ENCODE measurements around the gene CPTP.

CPTP gene

DNA sequence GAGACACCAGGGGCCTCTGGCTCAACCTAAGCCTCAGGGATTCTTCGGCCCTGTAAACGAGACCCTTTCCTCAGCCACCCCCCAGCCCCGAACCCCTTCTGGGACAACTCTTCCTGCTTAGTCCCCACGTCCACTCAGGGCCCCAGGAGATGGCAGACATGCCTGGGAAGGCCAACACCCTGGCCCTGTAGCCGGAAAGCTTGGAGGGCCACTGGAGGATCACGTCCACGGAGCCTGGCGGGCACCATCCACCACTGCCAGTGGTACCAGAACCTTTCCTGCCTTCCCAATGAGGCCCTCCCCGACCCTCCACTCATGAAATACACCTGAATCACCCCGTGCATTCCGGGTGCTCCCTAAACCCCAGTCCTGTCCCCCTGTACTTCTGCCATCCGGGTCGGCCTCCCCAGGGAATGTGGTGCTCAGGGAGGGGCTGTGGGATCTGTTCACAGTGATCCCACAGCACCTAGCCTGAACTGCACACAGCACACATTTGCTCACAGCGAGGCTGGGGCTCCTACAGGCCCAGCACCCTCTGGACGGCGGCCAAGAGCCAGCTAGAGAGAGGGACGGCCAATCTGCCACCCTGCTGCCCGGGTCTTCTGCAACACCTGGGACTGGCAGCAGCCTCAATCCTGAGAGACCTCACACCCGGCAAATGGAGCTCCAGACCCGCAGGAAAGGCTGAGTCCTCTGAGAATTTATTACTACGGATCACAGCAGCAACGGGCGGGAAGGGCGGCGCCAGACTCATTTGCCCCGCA lies 48.6 kb downstream of the CPTP start:
- Histone ChIP-seq H3K27ac (peak overlapping the region in 2 of 21 experiments; percentile 62 to 96), H3K4me3 (peak overlapping the region in 4 of 7 experiments; percentile 75 to 97 (median 94))

DNA sequence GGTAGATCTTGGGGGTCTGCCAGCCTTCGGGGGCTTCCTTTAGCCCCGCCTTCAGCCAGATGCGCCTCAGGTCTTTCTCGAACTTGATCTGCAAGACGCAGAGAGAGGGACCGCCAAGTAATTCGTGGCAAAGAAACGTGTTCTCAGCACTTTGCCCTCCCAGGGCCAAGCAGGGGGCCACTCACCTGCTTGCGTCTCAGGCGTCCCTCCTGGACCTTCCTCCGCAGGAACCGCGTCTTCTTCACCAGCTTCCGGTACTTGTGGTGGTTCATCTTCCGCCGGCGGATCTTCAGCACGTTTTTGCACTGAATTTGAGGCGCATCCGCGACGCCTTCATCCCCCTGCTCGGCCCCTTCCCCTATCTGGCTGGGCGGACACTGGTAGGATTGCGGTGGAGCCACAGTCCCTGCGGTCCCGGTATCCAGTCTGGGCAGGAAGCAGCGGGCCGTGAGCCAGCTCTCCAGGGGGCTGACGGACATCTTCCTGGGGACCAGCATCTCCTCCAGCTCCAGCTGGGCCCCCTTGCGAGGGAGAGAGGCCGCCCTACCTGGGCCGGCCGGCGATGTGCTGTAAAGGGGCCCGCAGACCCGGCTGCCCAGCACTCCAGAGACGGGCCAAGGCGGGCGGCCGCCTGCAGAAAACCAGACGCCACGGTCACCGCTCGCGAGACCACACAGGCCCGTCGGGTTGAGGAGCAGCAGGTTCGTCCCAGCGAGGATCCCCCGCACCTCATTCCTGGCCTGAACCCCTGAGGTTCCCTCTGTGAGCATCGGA lies 49.4 kb downstream of the CPTP start:
- peak overlapping the region in 20 of 21 experiments; percentile 77 to 99 (median 96) for H3K27ac ChIP-seq
- H3K4me3 ChIP-seq = peak overlapping the region; percentile 75 to 97 (median 89)

DNA sequence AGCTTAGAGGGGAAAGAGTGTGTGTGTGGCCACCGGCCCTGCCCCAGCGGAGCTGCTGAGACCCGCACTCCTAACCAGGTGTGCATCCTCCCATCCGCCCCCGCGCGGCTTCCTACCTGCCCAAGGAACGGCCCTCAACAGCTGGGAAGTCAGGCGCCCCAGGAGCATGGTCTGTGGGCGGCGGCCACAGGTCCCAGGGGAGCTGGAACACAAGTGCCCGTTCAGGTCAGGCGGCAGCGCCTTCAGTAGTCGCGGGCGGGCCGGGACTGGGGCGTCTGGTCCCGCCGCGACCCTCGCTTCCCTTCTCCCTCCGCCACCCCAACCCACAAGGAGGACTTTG lies 50.0 kb downstream of the CPTP start:
- H3K4me3 ChIP-seq = peak overlapping the region; percentile 75 to 97 (median 89)
- H3K27ac ChIP-seq = peak overlapping the region; percentile 75 to 99 (median 96)

DNA sequence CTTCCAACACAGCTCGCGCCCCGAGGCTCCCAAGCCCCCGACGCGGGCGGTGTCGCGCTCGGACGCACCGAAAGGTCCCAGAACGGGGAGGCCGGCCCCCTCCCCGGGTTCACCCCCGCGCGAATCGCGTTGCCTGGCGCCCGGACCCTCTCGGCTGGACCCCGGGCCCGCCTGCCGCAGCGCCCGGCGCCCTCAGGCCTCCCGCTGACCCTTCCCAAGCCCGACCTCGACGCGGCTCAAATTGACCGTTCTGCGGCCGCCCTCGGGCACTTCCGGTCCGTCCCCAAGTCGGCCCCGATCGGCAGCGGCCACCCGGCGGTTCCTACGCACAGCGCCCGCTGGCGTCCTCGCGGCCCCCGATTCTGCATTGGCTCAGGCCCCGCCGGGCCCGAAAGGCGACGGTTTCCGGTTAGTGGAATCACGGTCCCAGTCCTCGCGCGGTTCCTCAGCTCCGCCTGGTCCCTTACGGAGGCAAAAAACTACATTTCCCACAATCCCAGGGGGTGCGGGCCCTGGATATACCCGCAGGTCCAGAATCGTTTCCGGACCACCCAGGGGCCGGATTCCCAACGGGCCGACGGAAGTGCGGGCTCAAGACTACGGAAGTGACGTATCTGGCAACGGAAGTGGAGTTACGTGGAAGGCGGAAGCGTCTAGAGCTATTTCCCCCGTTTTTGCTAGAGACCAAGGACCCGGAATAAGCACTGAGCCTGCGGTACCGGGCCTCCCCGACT lies 50.5 kb downstream of the CPTP start, which contains the start of gene AURKAIP1:
Gene AURKAIP1, minus strand, starts transcription at position 279 of the 734 bp plus-strand sequence. CDS start 451 bp downstream, outside the sequence.
- peak within 1 kb of the TSS; percentile 75 to 97 (median 89) for H3K4me3 ChIP-seq
- peak within 1 kb of the TSS; percentile 75 to 99 (median 96) for H3K27ac ChIP-seq

DNA sequence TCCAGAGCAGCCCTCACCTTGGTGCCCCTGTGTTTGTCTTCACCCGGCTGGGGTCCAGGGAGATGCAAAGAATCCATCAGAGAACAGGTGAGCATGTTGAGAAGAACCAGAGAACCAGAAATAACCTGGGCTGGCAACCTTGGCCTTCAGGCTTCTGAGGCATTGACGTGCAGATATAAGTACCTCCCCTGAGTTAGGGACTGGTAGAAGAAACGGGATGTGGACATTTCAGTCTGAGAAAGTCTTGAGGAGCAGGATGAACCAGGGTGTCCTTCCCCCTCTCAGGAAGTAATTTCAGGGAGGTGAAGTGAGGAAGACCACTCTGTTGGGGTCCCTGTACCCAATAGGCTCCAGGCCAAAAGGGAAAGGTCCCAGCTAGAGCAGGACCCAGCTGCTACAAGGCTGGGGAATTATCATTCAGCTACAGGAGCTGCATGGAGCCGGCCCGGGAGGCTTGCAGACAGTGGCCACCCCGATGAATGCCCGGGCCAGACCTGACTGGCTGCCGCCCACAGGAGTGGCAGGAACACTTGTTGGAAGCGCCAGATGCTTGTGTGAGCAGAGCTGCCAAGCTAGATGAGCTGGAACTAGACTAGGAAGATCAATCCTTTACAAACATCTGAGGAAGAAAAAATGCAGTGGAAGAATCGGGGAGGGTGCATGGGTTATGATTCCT lies 52.1 kb downstream of the CPTP start:
- Histone ChIP-seq H3K4me3 (peak overlapping the region in 2 of 7 experiments; percentile 94 to 97), H3K27ac (peak overlapping the region in 9 of 21 experiments; percentile 31 to 98 (median 92))

DNA sequence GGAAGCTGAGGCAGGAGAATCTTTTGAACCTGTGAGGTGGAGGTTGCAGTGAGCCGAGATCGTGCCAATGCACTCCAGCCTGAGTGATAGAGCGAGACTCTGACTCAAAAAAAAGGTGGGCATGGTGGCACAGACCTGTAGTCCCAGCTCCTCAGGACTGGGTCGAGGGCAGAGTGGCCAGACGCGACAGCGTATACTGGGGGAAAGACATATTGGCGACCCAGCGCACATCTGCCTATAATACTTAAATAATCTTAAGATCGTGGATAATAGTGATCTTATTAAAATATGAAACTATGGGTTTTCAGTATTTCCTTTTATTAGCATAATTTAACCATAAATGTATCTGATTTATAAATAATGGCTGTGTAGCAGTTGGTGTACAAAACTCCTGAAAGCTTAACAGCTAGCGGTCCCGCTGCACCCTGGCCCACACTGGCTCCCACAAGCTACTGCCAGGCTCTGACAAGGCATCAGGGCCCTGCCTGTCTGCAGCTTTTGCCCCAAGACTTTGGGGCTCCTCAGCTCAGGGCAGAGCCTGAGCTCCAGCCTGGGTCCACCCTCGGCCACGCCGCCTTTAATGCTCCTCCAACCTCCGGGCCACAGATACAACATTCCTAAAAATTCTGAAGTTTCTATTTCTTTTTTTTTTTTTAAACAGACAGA lies 53.1 kb downstream of the CPTP start:
- Histone ChIP-seq H3K27ac (no peak overlapping the region), H3K4me3 (no peak overlapping the region)

Measured in skin epidermis (tissue), 12 donors.